KMS-11 (cell line): ENCODE measurements around the gene AUTS2.

Experiments
- H2AFZ ChIP-seq: fragments of 200-600 bp; sonication (generic); 2 replicates; pipeline ENCODE4 v1.6.1; 2016; ENCODE audit warnings: antibody characterized with exemption, mixed run types, low read depth
- H3K27ac ChIP-seq: fragments of 200-600 bp; sonication (generic); 2 replicates; pipeline ENCODE4 v1.6.1; 2016; ENCODE audit warnings: mild to moderate bottlenecking, mixed run types
- H3K27me3 ChIP-seq: fragments of 200-600 bp; sonication (generic); 2 replicates; pipeline ENCODE4 v1.6.1; 2017; ENCODE audit warnings: mild to moderate bottlenecking, low read depth, mixed run types, moderate library complexity; ENCODE audit not compliant: insufficient read depth
- H3K36me3 ChIP-seq: fragments of 200-600 bp; sonication (generic); 2 replicates; pipeline ENCODE4 v1.6.1; 2017; ENCODE audit warnings: mild to moderate bottlenecking, mixed run types; ENCODE audit not compliant: insufficient read depth
- H3K4me1 ChIP-seq: fragments of 200-600 bp; sonication (generic); 2 replicates; pipeline ENCODE4 v1.6.1; 2016; ENCODE audit warnings: mild to moderate bottlenecking, low read depth, mixed run types; ENCODE audit not compliant: poor library complexity, severe bottlenecking
- H3K4me2 ChIP-seq: fragments of 200-600 bp; sonication (generic); 2 replicates; pipeline ENCODE4 v1.7.0; 2016; ENCODE audit warnings: mild to moderate bottlenecking, mixed run types
- H3K4me3 ChIP-seq: fragments of 200-600 bp; sonication (generic); IDR thresholded peaks from 2 replicates; pipeline ENCODE4 v1.6.1; 2017; ENCODE audit warnings: low read depth, low read length, mixed read lengths; ENCODE audit not compliant: insufficient read depth
- H3K79me2 ChIP-seq: fragments of 200-600 bp; sonication (generic); 2 replicates; pipeline ENCODE4 v1.6.1; 2016; ENCODE audit warnings: low read depth, mixed run types; ENCODE audit not compliant: insufficient read depth
- H3K9ac ChIP-seq: fragments of 200-600 bp; sonication (generic); 2 replicates; pipeline ENCODE4 v1.6.1; 2016; ENCODE audit warnings: mild to moderate bottlenecking, mixed run types
- H4K20me1 ChIP-seq: fragments of 200-600 bp; sonication (generic); 2 replicates; pipeline ENCODE4 v1.6.1; 2016; ENCODE audit warnings: mild to moderate bottlenecking, mixed run types; ENCODE audit not compliant: insufficient read depth
- TF ChIP-seq, protein P1 (sequence below): fragments of 200-600 bp; sonication (generic); conservative IDR thresholded peaks from 2 replicates; pipeline ENCODE4 v1.6.1; 2017; ENCODE audit warnings: low read depth, mild to moderate bottlenecking, antibody characterized with exemption, low read length, moderate library complexity, mixed read lengths

The AUTS2 gene

DNA sequence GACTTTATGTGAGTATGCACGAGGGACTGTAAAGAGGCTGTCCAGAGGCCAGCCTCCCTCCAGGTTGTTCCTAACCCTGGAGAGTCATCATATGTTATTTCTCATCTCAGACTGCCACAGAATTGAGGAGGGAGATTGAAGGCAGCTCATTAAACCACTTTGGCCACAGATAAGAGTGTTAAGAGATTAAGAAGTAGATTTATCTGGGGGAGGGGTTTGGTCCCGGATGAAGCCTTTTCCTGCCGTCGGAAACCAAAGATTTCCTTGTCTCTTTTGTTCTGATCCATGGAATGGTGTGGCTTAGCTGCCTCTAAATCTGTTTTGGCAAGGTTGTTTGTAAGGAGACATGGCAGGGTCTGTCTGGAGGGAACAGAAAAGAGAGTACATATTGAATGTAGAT, 338.8 kb downstream of the AUTS2 start:
- Histone ChIP-seq H2AFZ (no peak overlapping the region), H3K27ac (no peak overlapping the region), H3K4me3 (no peak overlapping the region), H4K20me1 (no peaks in the 10 kb centered on the region), H3K9ac (no peak overlapping the region), H3K4me1 (no peaks in the 10 kb centered on the region), H3K36me3 (no peaks in the 10 kb centered on the region), H3K79me2 (no peaks in the 10 kb centered on the region), H3K4me2 (no peak overlapping the region), H3K27me3 (no peaks in the 10 kb centered on the region)
- TF ChIP-seq, protein P1, sequence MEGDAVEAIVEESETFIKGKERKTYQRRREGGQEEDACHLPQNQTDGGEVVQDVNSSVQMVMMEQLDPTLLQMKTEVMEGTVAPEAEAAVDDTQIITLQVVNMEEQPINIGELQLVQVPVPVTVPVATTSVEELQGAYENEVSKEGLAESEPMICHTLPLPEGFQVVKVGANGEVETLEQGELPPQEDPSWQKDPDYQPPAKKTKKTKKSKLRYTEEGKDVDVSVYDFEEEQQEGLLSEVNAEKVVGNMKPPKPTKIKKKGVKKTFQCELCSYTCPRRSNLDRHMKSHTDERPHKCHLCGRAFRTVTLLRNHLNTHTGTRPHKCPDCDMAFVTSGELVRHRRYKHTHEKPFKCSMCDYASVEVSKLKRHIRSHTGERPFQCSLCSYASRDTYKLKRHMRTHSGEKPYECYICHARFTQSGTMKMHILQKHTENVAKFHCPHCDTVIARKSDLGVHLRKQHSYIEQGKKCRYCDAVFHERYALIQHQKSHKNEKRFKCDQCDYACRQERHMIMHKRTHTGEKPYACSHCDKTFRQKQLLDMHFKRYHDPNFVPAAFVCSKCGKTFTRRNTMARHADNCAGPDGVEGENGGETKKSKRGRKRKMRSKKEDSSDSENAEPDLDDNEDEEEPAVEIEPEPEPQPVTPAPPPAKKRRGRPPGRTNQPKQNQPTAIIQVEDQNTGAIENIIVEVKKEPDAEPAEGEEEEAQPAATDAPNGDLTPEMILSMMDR, result no peak

DNA sequence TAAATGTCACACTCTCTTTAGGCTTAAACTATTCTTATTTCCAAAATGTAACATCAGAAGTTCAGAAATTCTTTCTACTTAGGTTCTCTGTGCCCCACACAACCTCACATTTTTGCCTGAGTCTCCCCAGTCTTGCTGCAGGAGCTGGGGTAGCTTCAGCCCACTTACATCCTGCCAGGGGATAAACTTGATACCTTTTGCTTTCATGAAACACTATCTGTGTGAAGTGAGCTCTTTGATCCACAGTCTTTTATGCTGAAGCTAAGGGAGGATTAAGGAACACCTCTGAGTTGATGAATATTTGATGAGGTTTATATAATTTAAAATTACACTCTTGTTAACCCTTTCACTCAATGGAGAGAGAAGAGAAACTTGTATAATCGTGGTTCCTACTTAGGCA, 341.0 kb downstream of the AUTS2 start:
- H3K27ac ChIP-seq, result no peak overlapping the region
- no peak overlapping the region for H3K4me3 ChIP-seq
- H4K20me1 ChIP-seq, result no peaks in the 10 kb centered on the region
- no peak overlapping the region for H3K9ac ChIP-seq
- TF ChIP-seq, protein P1, result no peak
- H3K27me3 ChIP-seq, result no peaks in the 10 kb centered on the region
- H3K79me2 ChIP-seq, result no peaks in the 10 kb centered on the region
- H3K4me2 ChIP-seq, result no peak overlapping the region
- H3K4me1 ChIP-seq, result no peaks in the 10 kb centered on the region
- H2AFZ ChIP-seq, result no peak overlapping the region
- H3K36me3 ChIP-seq, result no peaks in the 10 kb centered on the region

DNA sequence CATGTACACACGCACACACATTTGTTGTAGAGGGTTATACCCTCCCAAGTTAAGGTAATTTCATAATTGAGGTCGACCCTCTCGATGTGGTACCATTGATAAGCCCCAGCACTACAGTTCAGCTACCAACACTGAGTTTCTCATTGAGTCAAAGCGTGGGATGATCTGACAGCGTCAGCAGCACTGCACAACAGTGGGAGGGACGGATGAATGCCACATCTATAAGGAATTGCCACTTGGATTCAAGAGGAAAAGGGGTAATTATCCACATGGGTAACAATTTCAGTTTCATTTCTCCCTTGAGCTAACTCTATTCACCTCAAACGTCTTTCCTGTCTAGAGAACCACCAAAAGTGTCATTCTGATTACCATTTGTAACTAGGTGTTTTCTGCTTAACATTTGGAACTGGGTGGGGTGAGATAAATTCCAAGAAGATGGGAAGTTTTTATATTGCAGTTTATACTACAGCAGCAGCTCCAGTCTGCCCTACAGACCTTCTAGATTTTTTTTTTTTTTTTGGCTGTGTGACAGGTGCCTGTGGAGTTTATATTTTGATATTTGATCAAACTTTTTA, 342.9 kb downstream of the AUTS2 start:
- Histone ChIP-seq H3K4me2 (no peak overlapping the region), H3K27me3 (no peaks in the 10 kb centered on the region), H3K27ac (no peak overlapping the region), H4K20me1 (no peaks in the 10 kb centered on the region), H3K9ac (no peak overlapping the region), H3K36me3 (no peaks in the 10 kb centered on the region), H3K4me1 (no peaks in the 10 kb centered on the region), H3K79me2 (no peaks in the 10 kb centered on the region), H2AFZ (no peak overlapping the region), H3K4me3 (no peak overlapping the region)
- TF ChIP-seq, protein P1, result no peak

DNA sequence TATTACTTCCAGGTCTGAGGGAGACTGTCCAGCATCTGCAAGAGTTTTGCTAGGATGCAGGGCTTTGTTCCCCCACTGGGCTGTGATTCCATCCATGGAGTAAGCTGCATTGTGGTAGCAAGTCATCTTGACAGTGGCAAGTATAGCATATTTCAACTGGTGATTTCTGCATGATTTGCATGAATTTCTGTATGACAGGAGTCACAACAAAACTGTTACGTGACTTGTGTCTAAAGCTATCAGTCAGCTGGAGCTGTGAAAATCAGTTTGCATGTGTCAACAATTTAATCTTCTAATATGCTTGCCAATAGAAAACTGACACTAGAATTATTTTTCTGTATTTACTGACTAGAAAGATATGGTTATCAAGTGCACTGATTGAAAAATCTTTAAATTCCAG, 344.3 kb downstream of the AUTS2 start:
- Histone ChIP-seq H3K9ac (no peak overlapping the region), H3K36me3 (no peaks in the 10 kb centered on the region), H3K79me2 (no peaks in the 10 kb centered on the region), H3K4me3 (no peak overlapping the region), H3K4me1 (no peaks in the 10 kb centered on the region), H4K20me1 (no peaks in the 10 kb centered on the region), H3K4me2 (no peak overlapping the region), H2AFZ (no peak overlapping the region), H3K27ac (no peak overlapping the region), H3K27me3 (no peaks in the 10 kb centered on the region)
- TF ChIP-seq, protein P1, result no peak
